Lower lobe of right lung (tissue), 2 donors: ENCODE measurements around the gene ENPP6. TPM values are rescaled to one million over a fixed set of nuclear protein-coding genes. Genes with fewer than 3 reads are reported as not detected.

Experiments used
- ATAC-seq, 2 donors: fragments of 200-7000 bp; cut with Tn5 transposase; one replicate each; pipeline ENCODE4 v1.9.1; 2020 to 2022; ENCODE audit warnings: mild to moderate bottlenecking in 2 of 2, moderate library complexity in 2 of 2
- DNase-seq: peaks from one replicate; pipeline ENCODE4 v3.0.0-alpha.2; 2020
- H3K27ac ChIP-seq: fragments of 200-600 bp; one replicate; pipeline ENCODE4 v1.8.0; 2022
- H3K27me3 ChIP-seq: fragments of 200-600 bp; one replicate; pipeline ENCODE4 v1.8.0; 2022; ENCODE audit warnings: low read depth
- H3K36me3 ChIP-seq: fragments of 200-600 bp; one replicate; pipeline ENCODE4 v1.8.0; 2022; ENCODE audit warnings: mild to moderate bottlenecking
- H3K4me1 ChIP-seq: fragments of 200-600 bp; one replicate; pipeline ENCODE4 v1.8.0; 2022
- H3K4me3 ChIP-seq: fragments of 200-600 bp; one replicate; pipeline ENCODE4 v1.8.0; 2022; ENCODE audit warnings: mild to moderate bottlenecking
- H3K9me3 ChIP-seq: fragments of 200-600 bp; one replicate; pipeline ENCODE4 v1.8.0; 2022
- CTCF ChIP-seq: fragments of 200-600 bp; IDR thresholded peaks from one replicate; pipeline ENCODE4 v1.8.0; 2022; ENCODE audit warnings: antibody characterized with exemption, mild to moderate bottlenecking
- intact Hi-C: fragments of 100-400 bp; cut with DNase I; formaldehyde crosslinking; loops from one replicate; pipeline ENCODE4 v1.11.0; 2022
- total RNA-seq: library from RNA; stranded (reverse); fragmentation: NEBNext Ultra II Directional; extraction: Animal tissue kit (Norgen Biotek cat#: 25700); gene quantifications from one replicate; pipeline ENCODE4 v1.2.1, GENCODE V29; 2021
- donor health status: DM: no; HTN: yes; CAD: no; lungs with severe emphysema.

ENPP6 gene
- total RNA-seq, 1 donor from 2014 or later, result 0.74 TPM

DNA sequence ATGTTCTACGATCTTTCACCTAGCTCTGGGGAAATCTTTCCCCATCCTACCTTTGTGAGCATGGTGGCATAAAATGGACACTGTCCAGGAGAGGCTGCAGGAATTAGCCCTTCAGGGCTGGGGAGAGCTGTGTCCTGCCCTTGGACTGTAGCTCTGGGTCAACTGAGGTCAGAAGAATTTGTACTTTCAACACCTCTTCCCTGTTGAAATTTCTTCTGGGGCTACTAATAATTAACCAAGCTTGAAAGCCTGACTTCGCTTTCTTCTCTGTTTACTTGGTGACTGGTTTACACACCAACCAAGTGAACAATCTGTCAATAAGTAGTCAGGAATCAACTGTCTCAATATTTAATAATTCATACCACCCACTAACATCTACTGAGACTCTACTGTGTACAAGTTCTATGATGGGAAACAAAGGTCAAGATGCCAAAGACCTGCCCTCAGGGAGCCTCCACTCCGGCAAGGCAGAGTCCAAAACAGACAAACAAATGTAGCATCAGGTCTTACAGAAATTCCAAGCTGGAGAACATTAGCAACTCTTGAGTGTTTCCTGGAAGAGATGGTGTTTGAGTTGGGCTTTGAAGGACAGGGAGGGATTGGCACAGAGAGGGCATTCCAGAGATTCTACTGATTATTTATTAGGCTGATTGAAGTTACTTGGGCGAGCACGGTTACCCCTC, 113.1 kb downstream of the ENPP6 start:
- Histone ChIP-seq H3K27me3 (no peaks in the 10 kb centered on the region), H3K27ac (peak overlapping the region; percentile 58), H3K4me3 (no peak overlapping the region), H3K9me3 (no peaks in the 10 kb centered on the region), H3K36me3 (no peaks in the 10 kb centered on the region), H3K4me1 (peaks cover 23% of the 10 kb centered on the region)
- DNase-seq, result peak; percentile 56
- no peak for TF ChIP-seq CTCF
- intact Hi-C loops, result loop anchor here (10.0 kb wide), 1 partner anchor 260 kb away; no protein-coding TSS in a partner anchor
- ATAC-seq, result peak; percentile 84 to 90

GRCh38 chr4:184103527-184104264, 114.0 kb downstream of the ENPP6 start:
- TF ChIP-seq CTCF, result no peak
- no peak for DNase-seq
- no peak overlapping the region for H3K4me3 ChIP-seq
- H3K9me3 ChIP-seq, result no peaks in the 10 kb centered on the region
- H3K36me3 ChIP-seq, result no peaks in the 10 kb centered on the region
- peak overlapping the region; percentile 58 for H3K27ac ChIP-seq
- H3K4me1 ChIP-seq, result peaks cover 23% of the 10 kb centered on the region
- ATAC-seq, result no peak
- intact Hi-C loops, result loop anchor here (10.0 kb wide), 1 partner anchor 259 kb away; no protein-coding TSS in a partner anchor
- no peaks in the 10 kb centered on the region for H3K27me3 ChIP-seq

GRCh38 chr4:184102927-184103326, 114.7 kb downstream of the ENPP6 start:
- Histone ChIP-seq H3K9me3 (no peaks in the 10 kb centered on the region), H3K27me3 (no peaks in the 10 kb centered on the region), H3K4me3 (no peak overlapping the region), H3K36me3 (no peaks in the 10 kb centered on the region), H3K27ac (no peak overlapping the region), H3K4me1 (peaks cover 23% of the 10 kb centered on the region)
- intact Hi-C loops, result loop anchor here (10.0 kb wide), 1 partner anchor 258 kb away; no protein-coding TSS in a partner anchor
- DNase-seq (no peak), ATAC-seq (no peak)
- no peak for TF ChIP-seq CTCF

- Histone ChIP-seq H3K9me3 (no peaks in the 10 kb centered on the region), H3K27ac (no peak overlapping the region), H3K4me1 (peaks cover 23% of the 10 kb centered on the region), H3K36me3 (no peaks in the 10 kb centered on the region), H3K4me3 (no peak overlapping the region), H3K27me3 (no peaks in the 10 kb centered on the region)
- intact Hi-C loops, result loop anchor here (10.0 kb wide), 1 partner anchor 258 kb away; no protein-coding TSS in a partner anchor
- DNase-seq, result no peak
- TF ChIP-seq CTCF, result no peak
- ATAC-seq, result no peak
These were observed 115.2 kb downstream of the ENPP6 start for GRCh38 chr4:184102488-184102887.

GRCh38 chr4:184101711-184102110, 116.0 kb downstream of the ENPP6 start:
- ATAC-seq, result no peak
- intact Hi-C loops, result loop anchor here (10.0 kb wide), 1 partner anchor 257 kb away; no protein-coding TSS in a partner anchor
- Histone ChIP-seq H3K4me1 (peaks cover 23% of the 10 kb centered on the region), H3K36me3 (no peaks in the 10 kb centered on the region), H3K4me3 (no peak overlapping the region), H3K9me3 (no peaks in the 10 kb centered on the region), H3K27me3 (no peaks in the 10 kb centered on the region), H3K27ac (no peak overlapping the region)
- TF ChIP-seq CTCF, result no peak
- no peak for DNase-seq
